Transverse colon (tissue), 4 donors: ENCODE results near the gene ESYT1. TPM values are rescaled to one million over a fixed set of nuclear protein-coding genes. Genes with fewer than 3 reads are reported as not detected.

Experiments
- DNase-seq: peaks from one replicate; pipeline ENCODE4 v3.0.0-alpha.2; 2019
- H3K27ac ChIP-seq, 4 donors: fragments of 200-600 bp; sonication (generic); 2 replicates each; pipeline ENCODE4 v1.5.1; 2016 to 2018; ENCODE audit warnings: inconsistent platforms in 4 of 4
- H3K27me3 ChIP-seq: fragments of 200-600 bp; sonication (generic); 2 replicates; pipeline ENCODE4 v1.5.1; 2017; ENCODE audit warnings: inconsistent platforms
- H3K36me3 ChIP-seq, 4 donors: fragments of 200-600 bp; sonication (generic); 2 replicates each; pipeline ENCODE4 v1.5.1; 2017 to 2019; ENCODE audit warnings: inconsistent platforms in 4 of 4
- H3K4me1 ChIP-seq, 4 donors: fragments of 200-600 bp; sonication (generic); 2 replicates each; pipeline ENCODE4 v1.5.1; 2017 to 2020; ENCODE audit warnings: inconsistent platforms in 4 of 4
- H3K4me3 ChIP-seq, 4 donors: fragments of 200-600 bp; sonication (generic); 1 replicate in 1 of 4; 2 replicates in 3 of 4; pipeline versions ENCODE4 v1.5.1 to v1.6.1; 2017 to 2019; ENCODE audit warnings: inconsistent platforms in 4 of 4
- H3K9me3 ChIP-seq, 2 donors: fragments of 200-600 bp; sonication (generic); 2 replicates each; pipeline ENCODE4 v1.5.1; 2017 to 2019; ENCODE audit warnings: inconsistent platforms in 2 of 2
- EP300 ChIP-seq: sonication (generic); formaldehyde crosslinking; IDR thresholded peaks from one replicate; pipeline ENCODE4 v1.6.1; 2017; ENCODE audit warnings: antibody characterized with exemption, low read depth
- POLR2A ChIP-seq: fragments of 450-650 bp; IDR thresholded peaks from one replicate; pipeline ENCODE4 v1.6.1; 2016; ENCODE audit warnings: antibody characterized with exemption, mild to moderate bottlenecking, moderate library complexity
- POLR2AphosphoS5 ChIP-seq, 3 donors: sonication (generic); formaldehyde crosslinking; IDR thresholded peaks; one replicate each; pipeline ENCODE4 v1.6.1; 2016; ENCODE audit warnings: antibody characterized with exemption in 3 of 3
- WGBS, 2 donors: methylation state at CpG; one replicate each; pipeline ENCODE4 v1.1.5; 2018; ENCODE audit warnings: low coverage in 1 of 2; 5-methylcytosine and 5-hydroxymethylcytosine counted together
- in situ Hi-C, 4 donors: fragments of 200-750 bp; cut with MboI; loops; one replicate each; pipeline versions ENCODE4 v1.15.0 to v1.15.1; 2017; ENCODE audit warnings: low sequenced_read_pairs in 3 of 4, low pct_ligation_motif_present in 1 of 4, low pct_unique_long_range_greater_than_20kb in 1 of 4
- intact Hi-C: fragments of 100-400 bp; cut with DNase I; formaldehyde crosslinking; loops from one replicate; pipeline ENCODE4 v1.15.1; 2023; ENCODE audit warnings: low total_unique reads
- total RNA-seq, 4 donors: library from RNA; depleted of rRNA; stranded (reverse); fragments of >200 nt; gene quantifications; one replicate each; pipeline ENCODE4 v1.1.0, GENCODE V29; 2016
- TF ChIP-seq, protein P1 (sequence below), 5 experiments: fragments of 200-600 bp in 3 of 5; fragments of 450-650 bp in 2 of 5; sonication (generic) in 3 of 5; IDR thresholded peaks; 1 replicate in 2 of 5; 2 replicates in 3 of 5; pipeline ENCODE4 v1.5.1; 2016 to 2017; ENCODE audit warnings: antibody characterized with exemption in 5 of 5, inconsistent platforms in 3 of 5, mild to moderate bottlenecking in 2 of 5, moderate library complexity in 1 of 5

Gene ESYT1
- total RNA-seq, 4 donors from 2014 or later: 94.2 to 133 (median 97.9) TPM

DNA sequence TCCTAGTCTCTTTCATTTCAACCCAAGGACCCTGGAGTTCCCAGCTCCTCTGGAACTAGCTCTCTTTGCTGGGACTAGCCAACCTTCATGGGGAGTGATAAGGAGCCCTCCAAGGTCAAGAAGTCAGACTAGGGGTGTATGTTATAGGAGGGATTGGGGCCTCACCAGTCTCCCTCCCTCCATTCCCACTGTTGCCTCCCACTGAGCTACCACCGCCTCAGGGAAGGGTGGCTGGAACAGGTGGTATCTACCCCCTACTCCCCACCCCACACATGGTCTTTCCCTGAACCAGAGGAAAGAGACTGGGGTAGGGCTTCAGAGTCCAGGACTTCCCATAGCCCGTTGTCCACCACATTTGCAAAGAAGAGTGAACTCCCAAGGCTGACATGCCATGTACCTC, 45.7 kb upstream of the ESYT1 start:
- H3K27ac ChIP-seq: peak overlapping the region; percentile 89 to 94 (median 90)
- no peak for DNase-seq
- in situ Hi-C loops: no loop called here
- H3K36me3 ChIP-seq: no peaks in the 10 kb centered on the region
- no peaks in the 10 kb centered on the region for H3K27me3 ChIP-seq
- intact Hi-C loops: no loop called here
- WGBS, 2 donors: 56% methylated on average over 2 of the region's 2 CpGs; no CpG with 5 or more reads in 1 of the 2 donors
- no peaks in the 10 kb centered on the region for H3K9me3 ChIP-seq
- no peak for TF ChIP-seq POLR2A
- no peak for TF ChIP-seq EP300
- no peak for TF ChIP-seq POLR2AphosphoS5 (IDR thresholded peaks at IDR 0.05)
- TF ChIP-seq, protein P1, sequence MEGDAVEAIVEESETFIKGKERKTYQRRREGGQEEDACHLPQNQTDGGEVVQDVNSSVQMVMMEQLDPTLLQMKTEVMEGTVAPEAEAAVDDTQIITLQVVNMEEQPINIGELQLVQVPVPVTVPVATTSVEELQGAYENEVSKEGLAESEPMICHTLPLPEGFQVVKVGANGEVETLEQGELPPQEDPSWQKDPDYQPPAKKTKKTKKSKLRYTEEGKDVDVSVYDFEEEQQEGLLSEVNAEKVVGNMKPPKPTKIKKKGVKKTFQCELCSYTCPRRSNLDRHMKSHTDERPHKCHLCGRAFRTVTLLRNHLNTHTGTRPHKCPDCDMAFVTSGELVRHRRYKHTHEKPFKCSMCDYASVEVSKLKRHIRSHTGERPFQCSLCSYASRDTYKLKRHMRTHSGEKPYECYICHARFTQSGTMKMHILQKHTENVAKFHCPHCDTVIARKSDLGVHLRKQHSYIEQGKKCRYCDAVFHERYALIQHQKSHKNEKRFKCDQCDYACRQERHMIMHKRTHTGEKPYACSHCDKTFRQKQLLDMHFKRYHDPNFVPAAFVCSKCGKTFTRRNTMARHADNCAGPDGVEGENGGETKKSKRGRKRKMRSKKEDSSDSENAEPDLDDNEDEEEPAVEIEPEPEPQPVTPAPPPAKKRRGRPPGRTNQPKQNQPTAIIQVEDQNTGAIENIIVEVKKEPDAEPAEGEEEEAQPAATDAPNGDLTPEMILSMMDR (IDR thresholded peaks at IDR 0.05): no peak
- H3K4me1 ChIP-seq: peaks cover 3 to 58% (median 35%) of the 10 kb centered on the region in 4 donors
- peak overlapping the region in 2 of 4 donors; percentile 63 to 65 for H3K4me3 ChIP-seq

DNA sequence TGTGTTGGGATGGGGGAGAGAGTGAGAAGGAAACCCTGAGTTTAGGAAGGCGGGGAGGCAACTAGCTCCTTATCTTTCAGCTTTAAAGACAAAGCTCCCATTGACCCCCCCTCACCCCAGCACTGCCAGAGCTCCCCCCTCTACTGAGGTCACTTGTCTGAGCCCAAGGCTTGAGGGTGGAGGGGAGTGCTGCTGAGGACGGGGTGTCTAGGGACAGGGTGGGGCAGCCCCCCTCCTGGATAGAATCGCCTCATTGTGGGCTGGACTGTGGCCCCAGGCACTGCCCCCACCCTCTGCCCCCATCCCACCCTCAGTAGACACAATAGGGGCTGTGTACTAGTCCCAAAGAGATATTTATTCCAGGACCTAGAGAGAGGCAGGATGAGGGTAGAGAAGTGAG, 45.1 kb upstream of the ESYT1 start:
- in situ Hi-C loops (no loop called here), intact Hi-C loops (no loop called here)
- no peaks in the 10 kb centered on the region for H3K36me3 ChIP-seq
- no peak for TF ChIP-seq EP300
- TF ChIP-seq, protein P1 (IDR thresholded peaks at IDR 0.05): no peak
- TF ChIP-seq POLR2A: no peak
- TF ChIP-seq POLR2AphosphoS5 (IDR thresholded peaks at IDR 0.05): no peak
- 50 to 55% methylated on average over 1 to 2 of the region's 3 CpGs for WGBS, 2 donors
- H3K27me3 ChIP-seq: no peaks in the 10 kb centered on the region
- H3K4me3 ChIP-seq: peak overlapping the region in 1 of 4 donors; percentile 63
- peaks cover 3 to 61% (median 36%) of the 10 kb centered on the region in 4 donors for H3K4me1 ChIP-seq
- H3K9me3 ChIP-seq: no peaks in the 10 kb centered on the region
- no peak for DNase-seq
- peak overlapping the region; percentile 89 to 94 (median 90) for H3K27ac ChIP-seq

DNA sequence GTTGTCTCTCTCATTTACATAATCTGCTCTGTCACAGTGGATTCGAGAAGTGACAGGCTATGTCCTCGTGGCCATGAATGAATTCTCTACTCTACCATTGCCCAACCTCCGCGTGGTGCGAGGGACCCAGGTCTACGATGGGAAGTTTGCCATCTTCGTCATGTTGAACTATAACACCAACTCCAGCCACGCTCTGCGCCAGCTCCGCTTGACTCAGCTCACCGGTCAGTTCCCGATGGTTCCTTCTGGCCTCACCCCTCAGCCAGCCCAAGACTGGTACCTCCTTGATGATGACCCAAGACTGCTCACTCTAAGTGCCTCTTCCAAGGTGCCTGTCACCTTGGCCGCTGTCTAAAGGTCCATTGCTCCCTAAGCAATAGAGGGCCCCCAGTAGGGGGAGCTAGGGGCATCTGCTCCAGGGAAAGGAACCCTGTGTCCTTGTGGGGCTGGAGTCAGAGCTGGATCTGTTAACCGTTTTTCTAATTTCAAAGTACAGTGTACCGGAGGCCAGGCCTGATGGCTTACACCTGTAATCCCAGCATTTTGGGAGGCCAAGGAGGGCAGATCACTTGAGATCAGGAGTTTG, 43.0 kb upstream of the ESYT1 start:
- in situ Hi-C loops: no loop called here
- Histone ChIP-seq H3K27ac (peak overlapping the region; percentile 32 to 94 (median 62)), H3K4me3 (no peak overlapping the region), H3K36me3 (peaks cover 0 to 8% (median 0%) of the 10 kb centered on the region in 4 donors), H3K4me1 (peaks cover 3 to 56% (median 35%) of the 10 kb centered on the region in 4 donors), H3K27me3 (no peaks in the 10 kb centered on the region), H3K9me3 (no peaks in the 10 kb centered on the region)
- 50 to 87% methylated on average over 1 to 15 of the region's 15 CpGs for WGBS, 2 donors
- intact Hi-C loops: no loop called here
- TF ChIP-seq, protein P1 (IDR thresholded peaks at IDR 0.05): peak in 3 of 5 experiments; percentile 12 to 29 (median 18)
- no peak for TF ChIP-seq POLR2AphosphoS5 (IDR thresholded peaks at IDR 0.05)
- DNase-seq: peak; percentile 41

DNA sequence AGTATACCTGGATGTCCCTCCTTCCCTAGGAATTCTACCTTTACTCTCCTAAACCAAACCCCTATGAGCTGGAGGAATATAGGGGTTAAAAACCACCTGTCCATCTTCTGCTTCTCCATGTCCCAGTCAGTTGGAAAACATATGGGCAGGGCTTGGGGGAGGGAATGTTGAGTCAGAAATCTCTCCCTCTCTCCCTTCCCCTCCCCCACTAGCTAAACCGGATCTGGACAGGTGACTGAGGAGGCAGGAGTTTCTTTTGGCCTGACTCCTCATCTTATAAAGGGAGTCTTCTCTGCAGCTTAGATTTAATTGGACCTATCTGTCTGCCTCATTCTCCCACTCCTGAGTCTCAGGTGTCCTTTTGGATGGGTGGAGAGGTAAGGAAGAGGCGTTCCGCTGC, 42.0 kb upstream of the ESYT1 start:
- peak overlapping the region; percentile 65 to 94 (median 72) for H3K27ac ChIP-seq
- in situ Hi-C loops: no loop called here
- H3K4me3 ChIP-seq: no peak overlapping the region
- H3K27me3 ChIP-seq: no peaks in the 10 kb centered on the region
- intact Hi-C loops: no loop called here
- H3K9me3 ChIP-seq: no peaks in the 10 kb centered on the region
- TF ChIP-seq POLR2AphosphoS5 (IDR thresholded peaks at IDR 0.05) (peak in 1 of 3 donors; percentile 8), POLR2A (no peak), EP300 (peak; percentile 13)
- TF ChIP-seq, protein P1 (IDR thresholded peaks at IDR 0.05): no peak
- H3K4me1 ChIP-seq: peaks cover 3 to 53% (median 31%) of the 10 kb centered on the region in 4 donors
- WGBS, 2 donors: 79% methylated on average over 3 of the region's 3 CpGs; no CpG with 5 or more reads in 1 of the 2 donors
- DNase-seq: peak; percentile 57
- H3K36me3 ChIP-seq: peaks cover 0 to 8% (median 0%) of the 10 kb centered on the region in 4 donors
